Subcutaneous abdominal adipose tissue (tissue), 5 donors: ENCODE measurements around the gene ARMC12.
A peak's percentile ranks its signal among the peaks of the same experiment; 100 is the strongest.

Source experiments
- H3K27ac ChIP-seq: one replicate; pipeline ENCODE4 v1.7.0; 2013; ENCODE audit warnings: low read depth, mild to moderate bottlenecking, inconsistent platforms, low read length, moderate library complexity
- H3K27me3 ChIP-seq, 5 donors: one replicate each; pipeline ENCODE4 v1.7.0; 2013; ENCODE audit warnings: low read length in 5 of 5, inconsistent platforms in 1 of 5; ENCODE audit not compliant: control insufficient read depth in 5 of 5, insufficient read depth in 4 of 5
- H3K36me3 ChIP-seq, 5 donors: one replicate each; pipeline ENCODE4 v1.7.0; 2013; ENCODE audit warnings: low read length in 5 of 5; ENCODE audit not compliant: control insufficient read depth in 5 of 5, insufficient read depth in 5 of 5
- H3K4me1 ChIP-seq, 5 donors: one replicate each; pipeline ENCODE4 v1.7.0; 2013; ENCODE audit warnings: low read length in 5 of 5, mild to moderate bottlenecking in 3 of 5, moderate library complexity in 1 of 5; ENCODE audit not compliant: control insufficient read depth in 5 of 5, insufficient read depth in 5 of 5
- H3K4me3 ChIP-seq, 5 donors: one replicate each; pipeline ENCODE4 v1.7.0; 2013; ENCODE audit warnings: low read length in 5 of 5, low read depth in 1 of 5
- H3K9ac ChIP-seq, 5 donors: one replicate each; pipeline ENCODE4 v1.7.0; 2013; ENCODE audit warnings: low read length in 5 of 5, mild to moderate bottlenecking in 4 of 5, moderate library complexity in 3 of 5
- H3K9me3 ChIP-seq, 5 donors: one replicate each; pipeline ENCODE4 v1.7.0; 2013; ENCODE audit warnings: low read length in 5 of 5; ENCODE audit not compliant: control insufficient read depth in 5 of 5
- donor health status: healthy.
- donor health status: healthy.
- donor health status: healthy.
- donor health status: healthy.
- donor health status: healthy.

Gene ARMC12

GRCh38 chr6:35725721-35726438 is 11.0 kb upstream of the ARMC12 start:
- Histone ChIP-seq H3K4me3 (peak overlapping the region in 2 of 5 donors; percentile 1 to 13), H3K9ac (peak overlapping the region in 2 of 5 donors; percentile 21)

GRCh38 chr6:35727231-35727934 is 9.4 kb upstream of the ARMC12 start:
- peak overlapping the region in 4 of 5 donors; percentile 40 to 87 (median 74) for H3K9ac ChIP-seq
- no peaks in the 10 kb centered on the region for H3K9me3 ChIP-seq
- peak overlapping the region; percentile 58 to 74 (median 62) for H3K4me3 ChIP-seq
- no peaks in the 10 kb centered on the region for H3K36me3 ChIP-seq
- H3K27ac ChIP-seq: peak overlapping the region; percentile 90
- peaks cover 15 to 87% (median 77%) of the 10 kb centered on the region in 5 donors for H3K4me1 ChIP-seq
- no peaks in the 10 kb centered on the region for H3K27me3 ChIP-seq

More at GRCh38 chr6:35725721-35726438, 11.0 kb upstream of the ARMC12 start:
- Histone ChIP-seq H3K9me3 (no peaks in the 10 kb centered on the region), H3K27ac (peak overlapping the region; percentile 90), H3K4me1 (peaks cover 13 to 88% (median 78%) of the 10 kb centered on the region in 5 donors), H3K27me3 (no peaks in the 10 kb centered on the region), H3K36me3 (no peaks in the 10 kb centered on the region)

DNA sequence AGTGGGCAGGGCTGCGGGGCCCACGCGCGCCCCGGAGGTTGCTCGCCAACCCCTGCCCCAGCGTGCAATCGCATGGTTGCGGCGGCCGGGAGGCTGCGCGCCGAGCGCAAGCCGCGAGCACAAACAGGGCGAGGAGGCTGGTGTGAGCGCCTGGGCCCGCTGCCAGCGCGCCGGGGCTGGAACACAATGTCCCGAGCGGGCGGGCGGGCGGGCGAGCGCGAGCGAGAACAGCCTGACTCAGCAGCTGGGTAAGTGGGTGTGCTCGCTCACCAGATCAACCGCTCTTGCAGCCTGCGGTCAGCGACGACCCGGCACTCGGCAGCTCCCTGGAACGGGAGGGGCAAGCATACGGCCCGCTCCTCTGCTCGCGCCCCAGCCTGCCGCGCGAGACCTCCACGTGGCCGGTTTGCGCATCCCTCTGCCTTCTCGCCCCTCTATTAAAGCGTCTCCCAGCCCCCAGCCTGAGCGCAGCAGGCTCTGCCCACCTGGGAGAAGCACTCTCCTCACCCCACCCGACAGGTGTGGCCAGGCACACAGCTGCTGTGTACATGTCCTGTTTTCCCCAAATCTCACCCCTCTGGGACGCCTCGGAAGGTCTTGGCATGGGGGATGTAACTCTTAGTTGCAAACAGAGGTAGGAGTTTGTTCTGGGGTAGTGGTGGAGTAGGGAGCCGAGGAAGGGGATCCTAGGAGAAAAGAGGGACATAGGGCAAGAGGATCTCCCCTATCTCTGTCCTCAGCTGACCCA is 8.7 kb upstream of the ARMC12 start:
- peaks cover 14 to 90% (median 79%) of the 10 kb centered on the region in 5 donors for H3K4me1 ChIP-seq
- H3K36me3 ChIP-seq: no peaks in the 10 kb centered on the region
- no peaks in the 10 kb centered on the region for H3K27me3 ChIP-seq
- H3K9me3 ChIP-seq: no peaks in the 10 kb centered on the region
- H3K9ac ChIP-seq: peak overlapping the region in 4 of 5 donors; percentile 48 to 87 (median 78)
- H3K27ac ChIP-seq: peak overlapping the region; percentile 90
- peak overlapping the region; percentile 45 to 74 (median 62) for H3K4me3 ChIP-seq

- Histone ChIP-seq H3K27ac (peak overlapping the region; percentile 86), H3K4me3 (peak overlapping the region in 4 of 5 donors; percentile 45 to 74 (median 60)), H3K36me3 (no peaks in the 10 kb centered on the region), H3K4me1 (peaks cover 14 to 90% (median 75%) of the 10 kb centered on the region in 5 donors), H3K27me3 (no peaks in the 10 kb centered on the region), H3K9ac (peak overlapping the region in 4 of 5 donors; percentile 48 to 75 (median 72)), H3K9me3 (no peaks in the 10 kb centered on the region)
These were observed 7.9 kb upstream of the ARMC12 start for GRCh38 chr6:35728683-35729678.

- H3K36me3 ChIP-seq: no peaks in the 10 kb centered on the region
- no peaks in the 10 kb centered on the region for H3K27me3 ChIP-seq
- no peak overlapping the region for H3K4me3 ChIP-seq
- H3K9ac ChIP-seq: peak overlapping the region in 1 of 5 donors; percentile 26
- H3K27ac ChIP-seq: peak overlapping the region; percentile 86
- no peaks in the 10 kb centered on the region for H3K9me3 ChIP-seq
- H3K4me1 ChIP-seq: peaks cover 14 to 83% (median 69%) of the 10 kb centered on the region in 5 donors
These were observed 7.1 kb upstream of the ARMC12 start for GRCh38 chr6:35729722-35730121.

- Histone ChIP-seq H3K4me3 (peak overlapping the region; percentile 37 to 76 (median 59)), H3K4me1 (peaks cover 14 to 72% (median 57%) of the 10 kb centered on the region in 5 donors), H3K27me3 (no peaks in the 10 kb centered on the region), H3K9ac (peak overlapping the region in 1 of 5 donors; percentile 61), H3K27ac (no peak overlapping the region), H3K36me3 (no peaks in the 10 kb centered on the region), H3K9me3 (no peaks in the 10 kb centered on the region)
These were observed 6.0 kb upstream of the ARMC12 start for GRCh38 chr6:35730745-35731413.

DNA sequence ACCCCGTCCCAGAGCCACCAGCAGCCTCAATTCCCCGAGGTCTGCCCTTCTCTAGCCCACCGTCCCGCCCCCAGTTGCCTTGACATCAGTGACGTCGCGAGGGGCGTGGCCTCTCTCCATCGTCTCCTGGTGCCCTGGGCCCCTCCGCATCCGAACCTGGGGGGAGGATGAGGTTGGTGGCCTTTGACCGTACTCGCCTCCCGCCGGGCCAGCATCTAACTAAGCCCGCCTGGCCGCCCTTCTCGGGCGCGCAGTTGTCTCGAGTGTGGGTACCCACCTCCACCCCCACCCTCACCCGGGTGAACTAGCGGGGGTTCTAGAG is 5.5 kb upstream of the ARMC12 start:
- Histone ChIP-seq H3K27ac (peak overlapping the region; percentile 90), H3K36me3 (no peaks in the 10 kb centered on the region), H3K9ac (peak overlapping the region in 3 of 5 donors; percentile 61 to 84 (median 70)), H3K4me1 (peaks cover 14 to 70% (median 52%) of the 10 kb centered on the region in 5 donors), H3K4me3 (peak overlapping the region in 4 of 5 donors; percentile 39 to 76 (median 73)), H3K27me3 (no peaks in the 10 kb centered on the region), H3K9me3 (no peaks in the 10 kb centered on the region)

DNA sequence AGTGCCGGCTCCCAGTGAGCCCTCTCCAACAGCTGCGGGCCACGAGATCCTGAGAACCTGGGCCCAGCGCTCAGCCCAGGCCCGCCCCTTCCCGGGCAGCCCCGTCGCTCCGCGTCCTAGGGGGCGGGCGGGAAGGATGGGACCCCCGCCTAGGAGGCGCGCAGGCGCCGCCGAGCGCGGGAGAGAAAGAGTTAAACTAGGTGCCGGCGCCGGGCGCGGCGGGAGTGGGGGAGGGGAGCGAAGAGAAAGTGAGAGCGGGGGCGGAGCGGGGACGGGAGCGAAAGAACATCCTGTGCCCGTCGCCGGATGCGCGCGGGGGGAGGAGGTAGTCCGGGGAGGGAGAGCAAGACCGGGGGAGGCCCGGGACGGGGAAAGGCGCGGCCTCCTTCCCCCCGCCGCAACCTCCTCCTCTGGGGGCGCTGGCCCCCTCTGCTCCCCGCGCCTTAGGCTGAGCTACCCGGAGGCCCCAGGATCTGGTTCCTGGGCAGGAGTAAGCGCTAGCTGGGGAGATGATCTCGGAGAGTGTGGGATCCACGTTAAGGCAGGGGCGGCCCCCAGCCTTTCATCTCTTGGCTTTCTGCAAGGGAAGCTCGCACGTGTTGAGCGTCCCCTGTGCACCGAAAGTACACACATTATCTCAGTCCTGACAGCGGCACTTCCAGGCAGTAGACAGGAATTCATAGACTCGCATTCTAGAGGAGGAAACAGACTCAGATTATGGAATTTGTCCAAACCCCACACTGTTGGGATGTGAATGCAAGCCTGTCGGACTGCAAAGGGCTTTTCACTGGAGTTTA is 4.9 kb upstream of the ARMC12 start:
- Histone ChIP-seq H3K4me3 (peak overlapping the region; percentile 64 to 92 (median 73)), H3K27ac (peak overlapping the region; percentile 90), H3K9me3 (no peaks in the 10 kb centered on the region), H3K4me1 (peaks cover 13 to 65% (median 47%) of the 10 kb centered on the region in 5 donors), H3K9ac (peak overlapping the region; percentile 30 to 84 (median 63)), H3K36me3 (no peaks in the 10 kb centered on the region), H3K27me3 (no peaks in the 10 kb centered on the region)
